Measurements from ENCODE around the gene GTF3A. TPM values are rescaled to one million over a fixed set of nuclear protein-coding genes. Genes with fewer than 3 reads are reported as not detected.

The GTF3A gene
- total and polyA plus RNA-seq, 2 of the 8 experiments (the other 6 are each of a cell fraction or from before 2014, with no cell fraction given) = 41.6 to 96.5 TPM

GRCh38 chr13:27379126-27379525 lies 45.3 kb upstream of the GTF3A start:
- H3K4ac ChIP-seq (replicated peaks; ENCODE audit: insufficient read length, low read depth, low read length) = no peak overlapping the region
- no peak overlapping the region for H2AFZ ChIP-seq (ENCODE audit: low read length)
- no peaks in the 10 kb centered on the region for H4K20me1 ChIP-seq (replicated peaks in 1 of 2; ENCODE audit: control insufficient read depth in 1 of 2, insufficient read depth in 2 of 2, low read length in 2 of 2)
- no peak overlapping the region for H3K23ac ChIP-seq (ENCODE audit: insufficient read length)
- H3K79me2 ChIP-seq (ENCODE audit: control insufficient read depth in 1 of 2, insufficient read depth in 2 of 2, low read length in 2 of 2) = no peaks in the 10 kb centered on the region
- no peak overlapping the region for H3K4me3 ChIP-seq (ENCODE audit: extremely low read depth in 1 of 4, insufficient read depth in 2 of 4, low read depth in 3 of 4, low read length in 4 of 4)
- no peaks in the 10 kb centered on the region for H3K79me1 ChIP-seq (ENCODE audit: low read depth, low read length)
- H2BK20ac ChIP-seq (ENCODE audit: low read length) = no peak overlapping the region
- H3K27ac ChIP-seq (ENCODE audit: low read depth, low read length) = no peak overlapping the region
- no peak overlapping the region for H2BK5ac ChIP-seq (ENCODE audit: low read depth, low read length)
- no peak overlapping the region for H2BK15ac ChIP-seq (ENCODE audit: low read length)
- 90% methylated on average over 4 of the region's 4 CpGs; no CpG with 5 or more reads in 1 of the 2 experiments for WGBS, 2 experiments (ENCODE audit: extremely low coverage in 1 of 2, insufficient coverage in 1 of 2, insufficient read length in 1 of 2, insufficient replicate concordance in 2 of 2, low coverage in 1 of 2, low lambda C conversion rate in 2 of 2, missing lambda C conversion rate in 1 of 2)
- H2BK120ac ChIP-seq (replicated peaks; ENCODE audit: low read depth, low read length) = no peak overlapping the region
- H3K23me2 ChIP-seq (ENCODE audit: low read depth, low read length) = no peaks in the 10 kb centered on the region
- H3K56ac ChIP-seq (replicated peaks; ENCODE audit: insufficient read length, low read depth, low read length) = no peak overlapping the region
- POLR2A ChIA-PET (ENCODE audit: partially characterized antibody) = no interaction called here
- no peak overlapping the region for H2AK5ac ChIP-seq (ENCODE audit: low read depth, low read length)
- no peak overlapping the region for H4K5ac ChIP-seq (ENCODE audit: insufficient read length, low read depth, low read length)
- H3K27me3 ChIP-seq (replicated peaks in 1 of 4; ENCODE audit: control insufficient read depth in 3 of 4, extremely low read depth in 1 of 4, insufficient read depth in 3 of 4, low read length in 3 of 4) = no peaks in the 10 kb centered on the region; a peak in 1 of 7 replicates
- H3K9me3 ChIP-seq (ENCODE audit: insufficient read depth in 2 of 2, low read depth in 1 of 2, low read length in 1 of 2) = no peaks in the 10 kb centered on the region
- no peak overlapping the region for H3K9ac ChIP-seq (replicated peaks in 1 of 4; ENCODE audit: extremely low read depth in 1 of 4, low read depth in 3 of 4, low read length in 3 of 4)
- no peak for FAIRE-seq
- H3K4me1 ChIP-seq (replicated peaks in 1 of 4; ENCODE audit: control insufficient read depth in 3 of 4, insufficient read depth in 4 of 4, low read length in 3 of 4) = peaks cover 0 to 16% (median 10%) of the 10 kb centered on the region in 4 experiments; a peak in 6 of 7 replicates
- no peak overlapping the region for H4K91ac ChIP-seq (replicated peaks; ENCODE audit: insufficient read length, low read length)
- H2BK12ac ChIP-seq (ENCODE audit: low read depth, low read length) = no peak overlapping the region
- CTCF ChIA-PET (ENCODE audit: partially characterized antibody) = interaction anchor here (0.6 to 8.5 kb wide), 16 partner anchors 10 to 569 kb away, joined by 3 to 53 read pairs (median 4); partner anchors contain the start of gene GTF3A
- H3K14ac ChIP-seq (ENCODE audit: insufficient read length) = no peak overlapping the region
- H3K18ac ChIP-seq (ENCODE audit: extremely low read depth, low read length) = no peak overlapping the region
- DNase-seq (ENCODE audit: low read depth in 1 of 2, low spot score in 2 of 2) = no peak
- H3K4me2 ChIP-seq (ENCODE audit: insufficient read depth in 1 of 2, low read depth in 2 of 2, low read length in 2 of 2) = no peak overlapping the region
- no peak overlapping the region for H4K8ac ChIP-seq (ENCODE audit: extremely low read depth, insufficient read depth, low read length)
- H3K36me3 ChIP-seq (ENCODE audit: control insufficient read depth in 2 of 4, insufficient read depth in 4 of 4, low read length in 3 of 4) = no peaks in the 10 kb centered on the region
- TF ChIP-seq JUND (IDR thresholded peaks at IDR 0.05; ENCODE audit: low read length) (no peak), CEBPB (IDR thresholded peaks at IDR 0.05; ENCODE audit: low read depth, low read length) (no peak), BACH1 (IDR thresholded peaks at IDR 0.05; ENCODE audit: low read length) (no peak), EZH2 (IDR thresholded peaks at IDR 0.05; ENCODE audit: low read depth, low read length, severe bottlenecking) (no peak), CTBP2 (IDR thresholded peaks at IDR 0.05; ENCODE audit: borderline replicate concordance, insufficient read depth, insufficient read length, low read length) (no peak), CHD1 (IDR thresholded peaks at IDR 0.05; ENCODE audit: low read depth, low read length) (no peak), KDM4A (IDR thresholded peaks at IDR 0.05; ENCODE audit: low read depth, low read length, severe bottlenecking) (no peak), CREB1 (IDR thresholded peaks at IDR 0.05) (no peak), ZNF274 (IDR thresholded peaks at IDR 0.05; ENCODE audit: borderline replicate concordance, extremely low read depth, low read length) (no peak), SIN3A (conservative IDR thresholded peaks at IDR 0.05 in 1 of 2, IDR thresholded peaks at IDR 0.05 in 1 of 2; ENCODE audit: low read depth in 1 of 2, low read length in 2 of 2) (no peak), CBX5 (IDR thresholded peaks at IDR 0.05; ENCODE audit: low read depth, low read length) (no peak), CHD2 (IDR thresholded peaks at IDR 0.05; ENCODE audit: low read length) (no peak), RNF2 (IDR thresholded peaks at IDR 0.05; ENCODE audit: borderline replicate concordance, low read depth, low read length, missing control alignments, poor library complexity, severe bottlenecking) (no peak), ATF3 (IDR thresholded peaks at IDR 0.05; ENCODE audit: insufficient read depth, low read depth, low read length) (no peak)
